Measurements from ENCODE around the gene GALNTL6. TPM values are rescaled to one million over a fixed set of nuclear protein-coding genes. Genes with fewer than 3 reads are reported as not detected.
"Not testable (repeated sequence)": the region's sequence is repeated elsewhere in the genome, so short reads cannot be mapped to it uniquely, and the experiment has no call there.

Gene GALNTL6
- total RNA-seq, 8 experiments from 2014 or later, result 2.4 to 22.2 (median 14.2) TPM

- Histone ChIP-seq H3K4me3 (no peak overlapping the region), H3K27ac (no peak overlapping the region), H3K4me1 (replicated peaks in 1 of 2) (no peaks in the 10 kb centered on the region)
- WGBS, 10 experiments, result 0 to 93% (median 57%) methylated on average over 1 to 3 of the region's 3 CpGs; no CpG with 5 or more reads in 2 of the 10 experiments
- ATAC-seq (replicated peaks in 6 of 8), result peak in 1 of 8 experiments; percentile 72
- in situ Hi-C loops (cut with MboI; ENCODE audit: low pct_unique_long_range_greater_than_20kb in 2 of 9, low sequenced_read_pairs in 9 of 9, unreplicated experiment in 9 of 9), result no loop called here
These were observed 599.8 kb downstream of the GALNTL6 start for GRCh38 chr4:172412851-172413580.

DNA sequence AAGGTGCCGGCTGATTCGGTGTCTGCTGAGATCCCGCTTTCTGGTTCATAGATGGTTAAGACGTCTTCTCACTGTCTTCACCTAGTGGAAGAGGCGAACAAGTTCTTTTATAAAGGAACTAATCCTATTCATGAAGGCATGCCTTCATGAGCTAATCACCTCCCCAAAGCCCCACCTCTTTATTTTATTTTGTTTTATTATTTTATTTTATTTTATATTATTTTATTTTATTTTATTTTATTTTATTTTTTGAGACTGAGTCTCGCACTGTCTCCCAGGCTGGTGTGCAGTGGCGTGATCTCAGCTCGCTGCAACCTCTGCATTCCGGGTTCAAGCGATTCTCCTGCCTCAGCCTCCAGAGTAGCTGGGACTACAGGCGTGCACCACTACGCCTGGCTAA lies 615.8 kb downstream of the GALNTL6 start:
- H3K4me3 ChIP-seq; H3K4me1 ChIP-seq (replicated peaks in 1 of 2); H3K27ac ChIP-seq; ATAC-seq (replicated peaks in 6 of 8); in situ Hi-C loops (cut with MboI; ENCODE audit: low pct_unique_long_range_greater_than_20kb in 2 of 9, low sequenced_read_pairs in 9 of 9, unreplicated experiment in 9 of 9): not testable (repeated sequence)
- 66 to 99% (median 93%) methylated on average over 4 to 12 of the region's 12 CpGs for WGBS, 10 experiments

DNA sequence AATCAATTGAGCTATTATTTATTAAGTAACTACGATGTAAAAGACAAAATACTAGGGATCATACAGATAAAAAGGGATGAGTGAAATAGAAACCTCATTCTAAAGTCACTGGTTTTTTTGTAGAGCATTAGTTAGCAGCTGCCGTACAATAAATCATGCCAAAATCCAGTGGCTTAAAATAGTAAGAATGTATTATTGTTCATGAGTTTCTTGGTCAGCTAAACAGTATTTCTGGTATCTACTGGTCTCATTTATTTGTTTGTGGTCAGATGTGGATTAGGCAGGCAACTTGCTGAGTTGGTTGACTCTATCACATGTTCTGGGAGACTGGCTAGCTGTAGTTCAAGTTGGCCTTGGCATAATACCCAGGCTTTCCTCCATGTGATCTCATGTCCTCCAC lies 667.3 kb downstream of the GALNTL6 start:
- ATAC-seq (replicated peaks in 6 of 8), result no peak
- H3K27ac ChIP-seq, result no peak overlapping the region
- in situ Hi-C loops (cut with MboI; ENCODE audit: low pct_unique_long_range_greater_than_20kb in 2 of 9, low sequenced_read_pairs in 9 of 9, unreplicated experiment in 9 of 9), result no loop called here
- 21 to 86% (median 64%) methylated on average over 1 to 2 of the region's 2 CpGs; no CpG with 5 or more reads in 1 of the 10 experiments for WGBS, 10 experiments
- no peak overlapping the region for H3K4me3 ChIP-seq
- H3K4me1 ChIP-seq (replicated peaks in 1 of 2), result no peaks in the 10 kb centered on the region

DNA sequence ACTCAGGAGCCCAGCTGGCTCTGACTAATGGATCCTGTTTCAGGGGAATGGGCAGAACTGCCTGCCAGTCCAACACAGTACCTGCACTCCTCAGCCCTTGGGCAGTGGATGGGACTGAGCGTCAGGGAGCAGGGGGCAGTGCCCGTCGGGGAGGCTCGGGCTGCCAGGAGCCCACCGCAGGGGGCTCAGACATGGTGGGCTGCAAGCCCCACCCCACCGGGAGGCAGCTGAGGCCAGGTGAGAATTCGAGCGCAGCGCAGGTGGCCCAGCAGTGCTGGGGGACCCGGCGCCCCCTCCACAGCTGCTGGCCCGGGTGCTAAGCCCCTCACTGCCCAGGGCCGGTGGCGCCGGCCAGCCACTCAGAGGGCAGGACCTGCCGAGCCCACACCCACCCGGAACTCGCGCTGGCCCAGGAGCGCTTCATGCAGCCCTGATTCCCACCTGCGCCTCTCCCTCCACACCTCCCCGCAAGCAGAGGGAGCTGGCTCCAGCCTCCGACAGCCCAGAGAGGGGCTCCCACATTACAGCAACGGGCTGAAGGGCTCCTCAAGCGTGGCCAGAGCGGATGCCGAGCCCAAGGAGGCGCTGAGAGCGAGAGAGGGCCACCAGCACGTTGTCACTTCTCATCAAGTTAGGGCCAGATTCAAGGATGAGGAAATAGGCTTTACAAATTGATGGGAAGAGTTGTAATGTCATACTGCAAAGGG lies 668.8 kb downstream of the GALNTL6 start:
- no peak for ATAC-seq (replicated peaks in 6 of 8)
- no peak overlapping the region for H3K4me3 ChIP-seq
- H3K4me1 ChIP-seq (replicated peaks in 1 of 2), result no peaks in the 10 kb centered on the region
- WGBS, 10 experiments, result 20 to 100% (median 96%) methylated on average over 1 to 17 of the region's 30 CpGs; no CpG with 5 or more reads in 3 of the 10 experiments
- in situ Hi-C loops (cut with MboI; ENCODE audit: low pct_unique_long_range_greater_than_20kb in 2 of 9, low sequenced_read_pairs in 9 of 9, unreplicated experiment in 9 of 9), result no loop called here
- H3K27ac ChIP-seq, result no peak overlapping the region

DNA sequence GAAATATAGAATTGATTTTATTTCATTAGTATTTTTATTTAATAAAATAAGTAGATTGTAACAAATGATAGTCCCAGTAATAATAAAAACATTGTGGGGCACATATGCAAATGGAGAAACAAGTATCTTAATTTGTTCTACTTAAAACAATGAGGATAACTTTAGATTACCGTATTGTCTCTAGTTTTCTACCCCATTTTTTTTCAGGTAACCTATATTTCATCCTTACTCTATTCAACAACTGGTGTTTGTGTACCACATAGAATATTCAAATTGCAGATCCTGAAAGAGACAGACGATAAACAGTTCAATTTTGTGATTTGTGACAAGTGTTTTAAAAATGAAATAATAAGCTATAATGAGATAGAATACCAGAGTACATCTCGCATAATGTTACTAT lies 671.8 kb downstream of the GALNTL6 start:
- H3K27ac ChIP-seq, result no peak overlapping the region
- no peaks in the 10 kb centered on the region for H3K4me1 ChIP-seq (replicated peaks in 1 of 2)
- WGBS, 10 experiments, result 17 to 95% (median 84%) methylated on average over 2 to 3 of the region's 3 CpGs
- ATAC-seq (replicated peaks in 6 of 8), result no peak
- no peak overlapping the region for H3K4me3 ChIP-seq
- in situ Hi-C loops (cut with MboI; ENCODE audit: low pct_unique_long_range_greater_than_20kb in 2 of 9, low sequenced_read_pairs in 9 of 9, unreplicated experiment in 9 of 9), result no loop called here

DNA sequence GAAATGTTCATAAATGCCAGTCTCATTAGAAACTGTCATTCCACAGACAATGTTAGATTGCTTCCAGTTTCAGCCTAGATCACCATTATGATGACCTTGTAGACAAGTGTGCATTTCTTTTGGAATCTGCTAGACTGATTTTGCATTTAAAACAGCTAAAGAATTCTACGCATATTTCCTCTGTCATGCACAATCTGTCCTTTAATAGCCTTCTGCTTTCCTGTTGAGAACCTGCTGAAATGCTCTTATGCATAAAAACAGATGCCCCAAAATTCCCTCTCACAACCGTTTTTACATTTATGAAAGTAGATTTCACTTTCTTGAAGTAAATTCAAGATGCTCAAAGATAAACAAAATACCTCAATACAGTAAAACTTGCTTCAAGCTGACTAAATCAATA lies 673.3 kb downstream of the GALNTL6 start:
- 0 to 83% (median 33%) methylated on average over 1 to 2 of the region's 2 CpGs; no CpG with 5 or more reads in 1 of the 10 experiments for WGBS, 10 experiments
- in situ Hi-C loops (cut with MboI; ENCODE audit: low pct_unique_long_range_greater_than_20kb in 2 of 9, low sequenced_read_pairs in 9 of 9, unreplicated experiment in 9 of 9), result no loop called here
- Histone ChIP-seq H3K4me3 (no peak overlapping the region), H3K27ac (no peak overlapping the region), H3K4me1 (replicated peaks in 1 of 2) (no peaks in the 10 kb centered on the region)
- no peak for ATAC-seq (replicated peaks in 6 of 8)

- H3K4me1 ChIP-seq (replicated peaks in 1 of 2), result no peaks in the 10 kb centered on the region
- in situ Hi-C loops (cut with MboI; ENCODE audit: low pct_unique_long_range_greater_than_20kb in 2 of 9, low sequenced_read_pairs in 9 of 9, unreplicated experiment in 9 of 9), result no loop called here
- H3K4me3 ChIP-seq, result no peak overlapping the region
- no peak overlapping the region for H3K27ac ChIP-seq
- ATAC-seq (replicated peaks in 6 of 8), result peak in 2 of 8 experiments; percentile 50 to 63
These were observed 676.7 kb downstream of the GALNTL6 start for GRCh38 chr4:172489861-172490260.

- H3K4me1 ChIP-seq (replicated peaks in 1 of 2), result no peaks in the 10 kb centered on the region
- in situ Hi-C loops (cut with MboI; ENCODE audit: low pct_unique_long_range_greater_than_20kb in 2 of 9, low sequenced_read_pairs in 9 of 9, unreplicated experiment in 9 of 9), result no loop called here
- H3K27ac ChIP-seq, result no peak overlapping the region
- no peak overlapping the region for H3K4me3 ChIP-seq
- 0 to 100% (median 79%) methylated on average over 1 to 3 of the region's 3 CpGs for WGBS, 10 experiments
- ATAC-seq (replicated peaks in 6 of 8), result no peak
These were observed 682.6 kb downstream of the GALNTL6 start for GRCh38 chr4:172495769-172496168.

- ATAC-seq (replicated peaks in 6 of 8), result peak in 1 of 8 experiments; percentile 30
- in situ Hi-C loops (cut with MboI; ENCODE audit: low pct_unique_long_range_greater_than_20kb in 2 of 9, low sequenced_read_pairs in 9 of 9, unreplicated experiment in 9 of 9), result no loop called here
- Histone ChIP-seq H3K4me3 (no peak overlapping the region), H3K27ac (no peak overlapping the region), H3K4me1 (replicated peaks in 1 of 2) (no peaks in the 10 kb centered on the region)
These were observed 684.1 kb downstream of the GALNTL6 start for GRCh38 chr4:172497321-172497720.

GRCh38 chr4:172514011-172514410 lies 700.8 kb downstream of the GALNTL6 start:
- no peak overlapping the region for H3K27ac ChIP-seq
- in situ Hi-C loops (cut with MboI; ENCODE audit: low pct_unique_long_range_greater_than_20kb in 2 of 9, low sequenced_read_pairs in 9 of 9, unreplicated experiment in 9 of 9), result no loop called here
- H3K4me3 ChIP-seq, result no peak overlapping the region
- H3K4me1 ChIP-seq (replicated peaks in 1 of 2), result peaks cover 5 to 18% of the 10 kb centered on the region in 2 donors
- ATAC-seq (replicated peaks in 6 of 8), result no peak

DNA sequence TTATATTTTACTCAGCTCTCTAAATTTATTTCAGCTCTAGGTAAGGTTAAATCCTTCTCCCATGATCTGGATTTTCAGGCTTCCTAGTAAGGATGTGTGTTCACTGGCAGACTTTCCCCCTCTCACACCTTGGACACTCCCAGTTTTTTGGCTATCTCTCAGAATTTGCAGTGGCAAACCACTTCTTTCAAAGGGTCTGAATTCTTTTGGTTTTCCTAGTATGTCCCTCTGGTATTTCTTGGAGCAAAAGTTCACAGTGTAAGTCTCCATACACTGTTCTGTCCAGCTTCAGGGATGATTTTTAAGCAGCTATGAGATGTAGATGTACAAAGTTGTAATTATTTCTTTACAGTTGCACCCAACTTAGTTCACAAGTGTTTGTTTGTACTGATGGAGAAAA lies 701.6 kb downstream of the GALNTL6 start:
- ATAC-seq (replicated peaks in 6 of 8), result no peak
- in situ Hi-C loops (cut with MboI; ENCODE audit: low pct_unique_long_range_greater_than_20kb in 2 of 9, low sequenced_read_pairs in 9 of 9, unreplicated experiment in 9 of 9), result no loop called here
- Histone ChIP-seq H3K27ac (no peak overlapping the region), H3K4me3 (no peak overlapping the region), H3K4me1 (replicated peaks in 1 of 2) (peaks cover 5 to 18% of the 10 kb centered on the region in 2 donors)

DNA sequence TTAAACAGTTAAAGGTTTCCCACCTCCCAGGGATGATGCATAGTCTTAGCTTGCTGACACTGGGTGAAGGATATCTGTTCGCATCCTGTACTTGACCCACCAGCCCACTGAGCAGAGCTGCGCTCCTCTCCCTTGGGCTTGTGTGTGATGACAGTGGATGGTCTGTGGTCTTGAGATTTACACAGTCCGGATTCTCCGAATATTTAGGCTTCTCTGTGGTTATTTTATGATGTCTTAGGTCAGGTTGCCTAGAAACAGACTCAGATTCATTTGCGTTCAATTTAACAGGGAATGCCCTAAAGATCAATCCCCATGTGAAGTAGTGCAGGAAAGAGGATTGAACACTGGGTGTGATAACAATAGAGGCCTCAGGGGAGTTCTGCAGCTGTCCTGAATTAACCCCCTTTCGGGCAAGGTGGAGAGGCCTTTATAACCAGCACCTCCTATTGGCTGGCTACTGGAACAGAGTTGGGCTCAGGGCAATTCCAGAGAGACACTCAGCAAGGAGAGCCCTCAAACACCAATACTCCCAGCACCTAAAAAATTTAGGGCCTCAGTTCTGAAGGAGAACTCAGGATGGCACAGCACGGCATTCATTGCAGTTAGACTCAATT lies 702.2 kb downstream of the GALNTL6 start:
- Histone ChIP-seq H3K4me3 (no peak overlapping the region), H3K4me1 (replicated peaks in 1 of 2) (peaks cover 5 to 18% of the 10 kb centered on the region in 2 donors), H3K27ac (no peak overlapping the region)
- peak in 5 of 8 experiments; percentile 24 to 71 (median 63) for ATAC-seq (replicated peaks in 6 of 8)
- 33 to 100% (median 80%) methylated on average over 1 to 5 of the region's 7 CpGs; no CpG with 5 or more reads in 2 of the 10 experiments for WGBS, 10 experiments
- in situ Hi-C loops (cut with MboI; ENCODE audit: low pct_unique_long_range_greater_than_20kb in 2 of 9, low sequenced_read_pairs in 9 of 9, unreplicated experiment in 9 of 9), result no loop called here

DNA sequence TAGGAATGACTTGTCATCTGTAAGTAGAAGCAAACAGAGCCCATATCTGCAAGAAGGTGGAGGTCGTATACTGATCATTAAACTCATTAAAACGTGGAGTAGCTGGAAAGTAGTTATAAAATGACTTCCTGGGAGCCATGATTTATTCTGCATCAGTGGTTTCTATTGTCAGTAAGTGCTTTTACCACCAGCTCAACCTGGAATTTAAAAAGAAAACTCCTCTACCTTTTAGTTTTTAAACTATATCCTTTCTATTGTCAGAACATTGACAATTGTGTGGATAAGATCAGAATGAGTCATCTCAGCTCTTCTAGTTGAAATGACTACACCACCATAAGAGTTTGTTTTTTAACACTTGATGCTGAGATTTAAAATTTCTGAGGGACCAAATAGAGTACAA lies 704.2 kb downstream of the GALNTL6 start:
- in situ Hi-C loops (cut with MboI; ENCODE audit: low pct_unique_long_range_greater_than_20kb in 2 of 9, low sequenced_read_pairs in 9 of 9, unreplicated experiment in 9 of 9), result no loop called here
- H3K27ac ChIP-seq, result no peak overlapping the region
- H3K4me3 ChIP-seq, result no peak overlapping the region
- no peak for ATAC-seq (replicated peaks in 6 of 8)
- WGBS, 10 experiments, result 0 to 69% (median 38%) methylated on average over 1 to 2 of the region's 2 CpGs; no CpG with 5 or more reads in 2 of the 10 experiments
- H3K4me1 ChIP-seq (replicated peaks in 1 of 2), result peaks cover 5 to 18% of the 10 kb centered on the region in 2 donors

Measured in motor neuron (in vitro differentiated cells).